Measurements from ENCODE around the gene TMEM229B.

The TMEM229B gene

DNA sequence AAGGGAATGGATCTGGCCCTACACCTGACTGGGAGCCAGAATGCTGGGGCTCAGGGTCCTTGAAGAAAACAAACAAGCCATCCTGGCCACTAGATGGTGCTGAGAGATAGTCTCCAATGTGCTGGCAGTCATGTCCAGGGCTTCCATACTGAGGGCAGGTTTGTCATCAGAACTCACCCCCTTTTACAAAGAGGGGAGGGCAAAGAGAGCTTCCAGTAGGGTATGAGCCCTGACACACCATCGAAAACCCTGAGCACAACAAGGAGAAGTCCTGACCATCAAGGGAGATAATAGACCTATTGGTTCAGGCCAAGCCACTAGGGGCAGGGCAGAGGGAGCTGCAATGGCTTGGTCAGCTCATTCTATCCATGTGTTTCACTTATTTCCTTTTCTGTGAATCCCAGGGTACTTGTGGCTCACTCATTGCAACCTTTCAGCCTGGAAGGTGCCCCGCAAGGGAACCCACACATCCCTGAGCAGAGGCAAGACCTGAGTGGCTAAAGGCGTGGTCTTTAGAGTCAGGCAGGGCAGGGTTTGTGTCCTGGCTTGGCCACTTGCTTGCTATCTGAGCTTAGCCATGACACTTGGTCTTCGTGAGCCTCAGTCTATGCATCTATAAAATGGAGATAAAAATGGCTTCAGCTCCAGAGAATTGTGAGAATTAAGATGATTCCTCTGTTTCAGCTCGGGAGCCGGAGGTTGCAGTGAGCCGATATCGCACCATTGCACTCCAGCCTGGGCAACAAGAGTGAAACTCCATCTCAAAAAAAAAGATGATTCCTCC is 38.3 kb upstream of the TMEM229B start:
- no peak overlapping the region for H3K4me3 ChIP-seq (replicated peaks; ENCODE audit: insufficient read depth, low read length)
- no peak overlapping the region for H3K27ac ChIP-seq (replicated peaks)
- no peaks in the 10 kb centered on the region for H3K27me3 ChIP-seq (ENCODE audit: insufficient read depth, poor library complexity, severe bottlenecking)
- DNase-seq (ENCODE audit: low read depth in 1 of 2, low spot score in 1 of 2) = peak in 1 of 2 experiments; percentile 8
- TF ChIP-seq REST (IDR thresholded peaks at IDR 0.05; ENCODE audit: insufficient replicate concordance, low read depth) (no peak), GABPA (IDR thresholded peaks at IDR 0.05; ENCODE audit: low read depth) (no peak), POLR2AphosphoS5 (IDR thresholded peaks at IDR 0.05; ENCODE audit: low read depth) (no peak), SPI1 (IDR thresholded peaks at IDR 0.05; ENCODE audit: borderline replicate concordance, low read depth) (no peak)
- TF ChIP-seq, protein P1, sequence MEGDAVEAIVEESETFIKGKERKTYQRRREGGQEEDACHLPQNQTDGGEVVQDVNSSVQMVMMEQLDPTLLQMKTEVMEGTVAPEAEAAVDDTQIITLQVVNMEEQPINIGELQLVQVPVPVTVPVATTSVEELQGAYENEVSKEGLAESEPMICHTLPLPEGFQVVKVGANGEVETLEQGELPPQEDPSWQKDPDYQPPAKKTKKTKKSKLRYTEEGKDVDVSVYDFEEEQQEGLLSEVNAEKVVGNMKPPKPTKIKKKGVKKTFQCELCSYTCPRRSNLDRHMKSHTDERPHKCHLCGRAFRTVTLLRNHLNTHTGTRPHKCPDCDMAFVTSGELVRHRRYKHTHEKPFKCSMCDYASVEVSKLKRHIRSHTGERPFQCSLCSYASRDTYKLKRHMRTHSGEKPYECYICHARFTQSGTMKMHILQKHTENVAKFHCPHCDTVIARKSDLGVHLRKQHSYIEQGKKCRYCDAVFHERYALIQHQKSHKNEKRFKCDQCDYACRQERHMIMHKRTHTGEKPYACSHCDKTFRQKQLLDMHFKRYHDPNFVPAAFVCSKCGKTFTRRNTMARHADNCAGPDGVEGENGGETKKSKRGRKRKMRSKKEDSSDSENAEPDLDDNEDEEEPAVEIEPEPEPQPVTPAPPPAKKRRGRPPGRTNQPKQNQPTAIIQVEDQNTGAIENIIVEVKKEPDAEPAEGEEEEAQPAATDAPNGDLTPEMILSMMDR (IDR thresholded peaks at IDR 0.05; ENCODE audit: insufficient read depth, low read length) = no peak

DNA sequence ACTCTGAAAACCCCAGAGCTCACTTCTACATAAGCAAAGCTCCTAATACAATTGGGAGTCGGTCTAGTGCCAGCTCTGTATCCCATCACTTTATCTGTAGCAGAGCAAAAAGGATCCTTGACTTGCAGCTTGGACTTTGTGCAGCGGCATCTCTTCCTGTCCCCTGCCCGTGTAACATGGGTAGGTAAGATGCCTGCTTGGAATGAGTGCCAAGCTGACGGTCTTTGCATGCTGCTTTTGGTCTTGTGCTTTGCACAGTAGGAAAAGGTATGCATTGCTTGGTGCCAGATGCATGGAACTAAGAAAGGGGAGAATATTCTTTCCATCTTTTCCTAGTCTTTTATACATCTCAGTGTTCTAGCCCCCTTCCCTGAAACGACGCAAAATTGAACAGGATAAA is 37.7 kb upstream of the TMEM229B start:
- no peak overlapping the region for H3K27ac ChIP-seq (replicated peaks)
- H3K27me3 ChIP-seq (ENCODE audit: insufficient read depth, poor library complexity, severe bottlenecking) = no peaks in the 10 kb centered on the region
- DNase-seq (ENCODE audit: low read depth in 1 of 2, low spot score in 1 of 2) = no peak
- no peak overlapping the region for H3K4me3 ChIP-seq (replicated peaks; ENCODE audit: insufficient read depth, low read length)
- TF ChIP-seq POLR2AphosphoS5 (IDR thresholded peaks at IDR 0.05; ENCODE audit: low read depth) = no peak
- TF ChIP-seq, protein P1 (IDR thresholded peaks at IDR 0.05; ENCODE audit: insufficient read depth, low read length) = no peak
- TF ChIP-seq SPI1 (IDR thresholded peaks at IDR 0.05; ENCODE audit: borderline replicate concordance, low read depth) = no peak
- no peak for TF ChIP-seq GABPA (IDR thresholded peaks at IDR 0.05; ENCODE audit: low read depth)

DNA sequence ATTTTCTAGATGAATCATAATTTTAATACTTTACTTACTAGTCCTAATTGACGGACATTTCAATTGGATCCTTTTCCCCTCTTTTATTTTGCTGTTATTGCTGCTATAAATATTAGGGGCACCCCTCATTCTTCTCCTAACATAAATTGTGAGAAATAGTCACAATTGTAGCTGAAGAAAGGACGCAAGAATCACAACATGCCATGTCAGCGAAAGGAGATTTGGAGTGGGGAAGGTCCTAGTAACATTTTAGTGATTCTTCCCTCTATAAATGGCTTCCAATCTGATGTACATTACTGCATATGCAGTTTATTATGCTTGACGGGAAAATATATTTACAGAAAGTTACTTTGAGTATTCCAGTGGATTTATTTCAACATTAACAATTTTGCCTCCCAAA is 36.9 kb upstream of the TMEM229B start:
- no peak for DNase-seq (ENCODE audit: low read depth in 1 of 2, low spot score in 1 of 2)
- no peak for TF ChIP-seq REST (IDR thresholded peaks at IDR 0.05; ENCODE audit: insufficient replicate concordance, low read depth)
- TF ChIP-seq, protein P1 (IDR thresholded peaks at IDR 0.05; ENCODE audit: insufficient read depth, low read length) = no peak
- H3K27me3 ChIP-seq (ENCODE audit: insufficient read depth, poor library complexity, severe bottlenecking) = no peaks in the 10 kb centered on the region
- H3K27ac ChIP-seq (replicated peaks) = no peak overlapping the region
- no peak overlapping the region for H3K4me3 ChIP-seq (replicated peaks; ENCODE audit: insufficient read depth, low read length)

GRCh38 chr14:67524634-67524963 is 36.1 kb upstream of the TMEM229B start:
- no peak overlapping the region for H3K4me3 ChIP-seq (replicated peaks; ENCODE audit: insufficient read depth, low read length)
- H3K27ac ChIP-seq (replicated peaks) = no peak overlapping the region
- DNase-seq (ENCODE audit: low read depth in 1 of 2, low spot score in 1 of 2) = peak in 1 of 2 experiments; percentile 2
- TF ChIP-seq REST (IDR thresholded peaks at IDR 0.05; ENCODE audit: insufficient replicate concordance, low read depth) (no peak), GABPA (IDR thresholded peaks at IDR 0.05; ENCODE audit: low read depth) (no peak), SPI1 (IDR thresholded peaks at IDR 0.05; ENCODE audit: borderline replicate concordance, low read depth) (no peak), POLR2AphosphoS5 (IDR thresholded peaks at IDR 0.05; ENCODE audit: low read depth) (no peak)
- TF ChIP-seq, protein P1 (IDR thresholded peaks at IDR 0.05; ENCODE audit: insufficient read depth, low read length) = no peak
- H3K27me3 ChIP-seq (ENCODE audit: insufficient read depth, poor library complexity, severe bottlenecking) = no peaks in the 10 kb centered on the region
